Stimulated activated CD4-positive, alpha-beta T cell treated with anti-CD3 and anti-CD28 coated beads, TNF-alpha, amount 100 ng/mL, for 48 hours (primary cell): ENCODE results near the gene VWA5B2.
"Not testable (repeated sequence)": the region's sequence is repeated elsewhere in the genome, so short reads cannot be mapped to it uniquely, and the experiment has no call there.

Experiments used
- DNase-seq, 3 donors: peaks; one replicate each; pipeline ENCODE4 v3.0.0-alpha.2; 2020; ENCODE audit warnings: low read depth in 3 of 3

The VWA5B2 gene

DNA sequence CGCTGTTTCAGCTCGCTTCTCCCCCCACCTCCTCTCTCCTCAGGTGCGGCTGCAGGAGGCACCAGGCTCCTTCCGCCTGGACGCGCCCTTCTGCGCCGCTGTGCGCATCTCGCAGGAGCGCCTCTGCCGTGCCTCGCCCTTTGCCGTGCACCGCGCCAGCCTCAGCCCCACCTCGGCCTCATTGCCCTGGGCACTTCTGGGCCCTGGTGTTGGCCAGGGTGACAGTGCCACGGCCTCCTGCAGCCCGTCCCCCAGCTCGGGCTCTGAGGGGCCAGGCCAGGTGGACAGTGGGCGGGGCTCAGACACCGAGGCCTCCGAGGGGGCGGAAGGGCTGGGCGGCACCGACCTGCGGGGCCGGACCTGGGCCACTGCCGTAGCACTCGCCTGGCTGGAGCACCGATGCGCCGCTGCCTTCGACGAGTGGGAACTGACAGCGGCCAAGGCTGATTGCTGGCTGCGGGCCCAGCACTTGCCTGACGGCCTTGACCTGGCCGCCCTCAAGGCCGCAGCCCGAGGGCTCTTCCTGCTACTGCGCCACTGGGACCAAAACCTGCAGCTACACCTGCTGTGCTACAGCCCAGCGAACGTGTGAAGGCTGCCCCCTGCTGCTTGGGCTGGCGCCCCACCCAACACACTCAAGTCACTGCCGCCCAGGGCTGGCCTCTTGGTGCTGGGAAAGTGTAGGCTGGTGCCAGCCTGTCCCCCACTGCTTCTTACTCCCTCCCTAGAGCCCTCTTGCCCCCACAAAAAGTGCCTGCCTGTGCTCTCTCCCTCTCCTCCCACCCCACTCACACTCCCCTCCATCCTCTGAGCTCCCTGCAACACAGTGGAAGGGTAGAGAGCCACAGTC lies 12.3 kb downstream of the VWA5B2 start:
- no peak for DNase-seq

DNA sequence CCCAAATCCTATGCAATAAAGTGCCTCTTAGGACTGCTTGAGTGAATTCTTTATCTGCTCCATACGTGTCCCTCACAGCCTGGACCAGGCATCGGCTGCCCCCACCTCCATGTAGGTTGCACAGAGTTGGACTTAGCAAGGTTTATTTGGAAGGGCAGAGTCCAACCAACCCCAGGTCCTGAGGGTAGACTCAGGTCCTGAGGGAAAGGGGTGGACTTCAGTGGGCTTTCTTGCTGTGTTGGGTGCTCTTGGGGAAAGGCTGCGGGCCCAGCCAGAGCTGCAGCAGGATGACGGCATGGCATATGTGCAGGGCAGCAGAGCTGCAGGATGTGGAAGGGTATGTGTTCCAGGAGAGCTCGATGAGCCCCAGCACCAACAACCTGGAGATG lies 12.9 kb downstream of the VWA5B2 start:
- no peak for DNase-seq

DNA sequence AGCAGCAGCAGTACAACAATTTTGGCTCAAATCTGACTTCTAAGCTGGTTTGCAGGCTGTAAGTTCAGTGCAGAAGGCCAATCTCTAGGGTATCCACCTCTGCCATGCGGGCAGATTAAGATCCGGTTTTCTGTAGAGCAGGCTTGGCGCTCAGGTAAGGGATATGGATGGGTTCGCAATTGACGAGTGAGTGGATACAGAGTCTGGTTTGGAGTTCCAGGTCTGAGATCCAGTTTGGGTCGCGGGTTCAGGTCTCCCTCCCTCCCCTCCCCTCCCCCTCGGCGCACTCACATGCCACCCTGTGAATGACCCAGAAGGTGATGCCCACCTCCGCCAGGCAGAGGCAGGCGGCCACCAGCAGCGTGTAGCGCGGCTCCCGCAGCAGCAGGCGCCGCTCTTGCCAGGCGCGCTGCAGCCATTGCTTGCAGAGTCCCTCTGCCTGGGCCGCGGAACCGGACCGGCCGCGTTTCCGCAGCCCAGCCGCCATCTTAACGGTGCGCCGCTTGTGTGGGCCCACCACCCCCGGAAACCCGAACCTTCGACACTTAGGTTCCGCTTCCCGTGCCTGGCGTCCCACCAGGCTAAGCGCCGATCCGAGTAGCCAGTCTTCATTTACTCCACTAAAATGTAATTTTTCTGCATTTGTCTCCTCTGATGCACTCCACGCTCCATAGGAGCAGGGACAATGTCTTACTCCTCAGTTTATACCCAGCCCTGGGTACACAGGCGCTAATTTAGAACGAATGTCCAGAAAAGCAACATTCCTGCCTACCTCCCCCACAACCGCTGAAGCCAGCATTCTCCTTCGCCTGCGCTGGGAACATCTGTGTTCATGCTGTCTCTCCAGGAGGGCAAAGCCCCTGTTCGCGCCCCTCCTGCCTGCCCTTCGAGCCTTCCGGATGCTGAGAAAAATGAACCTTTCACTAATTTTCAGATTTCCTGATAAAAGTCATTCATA lies 19.3 kb downstream of the VWA5B2 start, which contains the start of gene ALG3:
Gene ALG3 (minus strand): TSS at position 509 of the 958 bp plus-strand sequence. CDS start 22 bp downstream, at position 487.
- DNase-seq: peak; percentile 77 to 85 (median 79)

DNA sequence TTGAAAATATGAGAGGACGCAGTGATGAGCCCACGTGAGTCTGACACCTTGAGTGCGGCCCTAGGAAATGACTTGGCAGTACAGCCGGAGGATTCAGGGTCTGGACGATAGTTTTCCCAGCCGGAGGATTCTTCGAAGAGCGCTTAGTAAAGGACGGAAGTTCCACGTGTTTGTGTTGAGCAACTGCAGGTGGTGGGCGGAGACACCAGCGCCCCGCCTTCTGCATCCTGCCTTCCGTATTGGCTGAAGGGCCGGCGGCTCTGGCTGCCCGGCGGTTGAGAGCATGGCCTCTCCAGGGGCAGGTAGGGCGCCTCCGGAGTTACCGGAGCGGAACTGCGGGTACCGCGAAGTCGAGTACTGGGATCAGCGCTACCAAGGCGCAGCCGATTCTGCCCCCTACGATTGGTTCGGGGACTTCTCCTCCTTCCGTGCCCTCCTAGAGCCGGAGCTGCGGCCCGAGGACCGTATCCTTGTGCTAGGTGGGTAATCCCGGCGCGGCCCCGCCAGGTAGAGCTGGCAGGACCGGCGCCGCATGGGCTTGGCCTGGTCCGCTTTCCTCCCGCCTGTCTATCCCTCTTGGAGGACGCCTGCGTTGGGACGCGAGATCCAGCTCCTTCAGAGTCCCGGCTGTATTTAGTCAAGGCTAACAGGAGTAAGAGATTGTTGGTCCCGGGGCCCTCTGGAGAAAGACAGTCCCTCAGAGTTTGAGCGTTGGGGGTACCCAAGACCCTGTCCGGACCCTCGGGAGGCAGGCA lies 20.2 kb downstream of the VWA5B2 start, which contains the start of gene EEF1AKMT4:
Gene EEF1AKMT4 (plus strand): TSS at position 261 of the 755 bp plus-strand sequence. CDS start 23 bp downstream, at position 284.
- peak; percentile 94 to 97 (median 94) for DNase-seq

DNA sequence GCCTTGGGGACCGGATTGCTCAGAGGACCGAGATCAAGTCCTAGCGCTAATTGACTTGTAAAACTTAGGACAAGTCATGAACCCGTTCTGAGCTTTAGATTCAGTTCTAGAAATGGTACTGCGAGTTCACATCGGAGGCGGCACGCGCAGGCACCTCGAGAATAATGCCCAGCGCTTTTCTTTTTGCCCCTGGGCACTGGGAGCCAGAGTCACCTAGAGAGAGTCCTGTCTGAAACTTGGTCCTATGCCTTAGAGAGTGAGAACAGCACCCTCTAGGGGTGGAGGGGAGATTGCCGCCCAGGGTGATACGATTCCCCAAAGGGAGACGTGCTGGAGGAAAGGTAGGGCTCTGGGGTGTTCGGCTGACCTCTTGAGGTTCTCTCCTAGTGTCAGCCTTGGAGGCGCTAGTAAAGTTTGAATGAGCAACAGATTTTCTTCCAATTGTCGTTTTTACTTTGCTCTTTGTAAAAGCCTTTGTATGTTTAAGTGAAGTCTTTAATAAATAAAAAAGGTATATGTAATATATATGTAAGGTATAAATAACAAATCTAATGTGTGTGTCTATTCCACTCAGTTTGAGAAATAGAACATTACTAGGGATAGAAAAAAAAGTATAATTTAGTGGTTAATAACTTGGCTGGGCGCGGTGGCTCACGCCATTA lies 20.9 kb downstream of the VWA5B2 start:
- DNase-seq: peak; percentile 81 to 87 (median 87)

DNA sequence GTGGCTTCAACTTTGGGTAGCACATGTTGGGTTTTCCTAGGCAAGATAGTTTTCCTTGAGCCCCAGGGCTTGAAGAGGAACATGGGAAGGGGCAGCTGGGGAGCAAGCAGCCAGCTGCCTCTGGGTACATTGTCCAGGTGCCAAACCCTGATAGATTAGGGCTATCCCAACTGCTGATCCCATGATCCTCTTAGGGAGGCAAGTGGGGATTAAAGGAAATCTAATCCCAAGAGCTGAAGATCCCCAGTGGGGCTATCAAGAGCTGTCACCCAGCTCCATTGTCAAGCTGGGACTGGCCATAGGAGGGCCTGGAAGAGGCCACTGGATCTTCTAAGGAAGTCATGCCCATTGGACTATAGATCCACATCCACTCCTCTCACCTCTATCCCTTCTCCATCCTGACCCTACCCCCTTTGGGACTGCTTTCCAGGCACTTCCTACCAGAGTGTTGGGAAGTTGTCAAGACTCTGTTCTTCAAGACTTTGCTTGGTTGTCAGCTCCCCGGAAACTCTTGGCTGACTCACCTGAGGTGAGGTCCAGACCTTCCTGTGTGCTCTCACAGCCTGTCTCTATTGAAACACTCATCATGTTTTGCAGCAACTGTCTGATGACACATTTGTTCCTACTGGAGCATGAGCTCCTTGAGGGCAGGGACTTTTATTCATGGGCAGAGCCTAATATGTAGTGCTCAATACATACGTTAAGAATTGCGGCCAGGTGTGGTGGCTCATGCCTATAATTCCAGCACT lies 26.1 kb downstream of the VWA5B2 start:
- no peak for DNase-seq

DNA sequence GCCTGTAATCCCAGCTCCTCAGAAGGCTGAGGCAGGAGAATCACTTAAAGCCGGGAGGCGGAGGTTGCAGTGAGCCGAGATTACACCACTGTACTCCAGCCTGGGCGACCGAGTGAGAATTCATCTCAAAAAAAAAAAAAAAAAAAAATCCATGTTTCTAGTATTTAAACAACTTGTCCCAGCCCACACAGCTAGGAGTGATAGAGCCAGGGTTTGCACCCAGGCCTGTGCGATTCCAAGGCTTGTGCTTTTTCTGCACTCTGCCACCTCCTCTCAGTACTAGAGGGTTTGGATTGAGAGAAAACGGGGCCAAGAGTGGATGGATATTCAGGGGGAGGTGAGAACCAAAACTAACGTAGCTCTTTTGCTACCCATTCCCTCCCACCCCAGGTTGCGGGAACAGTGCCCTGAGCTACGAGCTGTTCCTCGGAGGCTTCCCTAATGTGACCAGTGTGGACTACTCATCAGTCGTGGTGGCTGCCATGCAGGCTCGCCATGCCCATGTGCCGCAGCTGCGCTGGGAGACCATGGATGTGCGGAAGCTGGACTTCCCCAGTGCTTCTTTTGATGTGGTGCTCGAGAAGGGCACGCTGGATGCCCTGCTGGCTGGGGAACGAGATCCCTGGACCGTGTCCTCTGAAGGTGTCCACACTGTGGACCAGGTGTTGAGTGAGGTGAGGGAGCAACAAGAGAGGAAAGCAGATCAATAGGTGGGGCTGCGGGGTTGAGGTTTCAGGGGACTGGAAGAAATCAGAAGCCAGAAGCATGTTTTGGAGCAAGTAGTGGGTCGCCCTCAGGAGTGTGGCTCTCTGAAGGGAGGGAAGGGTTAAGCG lies 27.9 kb downstream of the VWA5B2 start:
- no peak for DNase-seq

DNA sequence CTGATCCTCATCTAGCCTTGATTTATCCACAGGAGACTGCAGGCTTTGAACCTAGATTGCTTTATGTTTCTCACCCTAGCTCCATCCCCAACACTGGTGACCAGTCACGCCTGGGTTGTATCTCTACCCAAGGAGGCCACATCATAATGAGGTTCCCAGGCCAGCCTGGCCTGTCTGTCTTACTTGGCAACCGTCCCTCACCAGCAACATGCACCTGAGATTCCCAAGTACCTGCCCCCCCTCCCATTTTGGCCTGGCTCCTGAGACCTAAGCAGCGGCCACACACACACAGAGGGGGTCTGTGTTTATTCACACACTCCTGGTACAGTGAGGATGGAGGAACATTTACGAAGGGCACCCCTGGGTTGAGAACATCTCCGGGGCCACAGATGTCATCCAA lies 29.5 kb downstream of the VWA5B2 start:
- DNase-seq: no peak

DNA sequence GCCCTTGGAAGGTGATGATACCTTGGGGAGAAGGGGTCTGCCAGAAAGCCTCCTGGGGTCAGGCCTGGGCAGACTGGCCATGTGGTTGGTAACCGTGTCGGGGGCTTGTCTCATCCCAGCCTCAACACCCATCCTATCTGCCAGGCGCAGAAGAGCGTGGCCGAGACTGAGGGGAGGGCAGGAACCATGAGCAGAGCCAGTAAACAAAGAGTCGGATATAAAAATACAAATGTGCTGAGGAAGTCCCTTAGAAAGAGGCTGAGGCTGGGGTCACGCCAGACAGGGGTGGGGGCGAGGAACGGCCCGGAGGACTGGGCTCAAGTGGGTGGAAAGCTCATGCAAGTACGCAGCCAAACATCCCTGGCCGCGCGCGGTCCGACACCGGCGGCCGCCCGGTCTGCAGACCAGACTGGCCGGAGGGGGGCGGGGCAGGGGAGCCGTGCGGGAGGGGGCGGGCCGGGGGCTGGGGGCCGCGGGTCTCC lies 30.1 kb downstream of the VWA5B2 start:
- DNase-seq: no peak

DNA sequence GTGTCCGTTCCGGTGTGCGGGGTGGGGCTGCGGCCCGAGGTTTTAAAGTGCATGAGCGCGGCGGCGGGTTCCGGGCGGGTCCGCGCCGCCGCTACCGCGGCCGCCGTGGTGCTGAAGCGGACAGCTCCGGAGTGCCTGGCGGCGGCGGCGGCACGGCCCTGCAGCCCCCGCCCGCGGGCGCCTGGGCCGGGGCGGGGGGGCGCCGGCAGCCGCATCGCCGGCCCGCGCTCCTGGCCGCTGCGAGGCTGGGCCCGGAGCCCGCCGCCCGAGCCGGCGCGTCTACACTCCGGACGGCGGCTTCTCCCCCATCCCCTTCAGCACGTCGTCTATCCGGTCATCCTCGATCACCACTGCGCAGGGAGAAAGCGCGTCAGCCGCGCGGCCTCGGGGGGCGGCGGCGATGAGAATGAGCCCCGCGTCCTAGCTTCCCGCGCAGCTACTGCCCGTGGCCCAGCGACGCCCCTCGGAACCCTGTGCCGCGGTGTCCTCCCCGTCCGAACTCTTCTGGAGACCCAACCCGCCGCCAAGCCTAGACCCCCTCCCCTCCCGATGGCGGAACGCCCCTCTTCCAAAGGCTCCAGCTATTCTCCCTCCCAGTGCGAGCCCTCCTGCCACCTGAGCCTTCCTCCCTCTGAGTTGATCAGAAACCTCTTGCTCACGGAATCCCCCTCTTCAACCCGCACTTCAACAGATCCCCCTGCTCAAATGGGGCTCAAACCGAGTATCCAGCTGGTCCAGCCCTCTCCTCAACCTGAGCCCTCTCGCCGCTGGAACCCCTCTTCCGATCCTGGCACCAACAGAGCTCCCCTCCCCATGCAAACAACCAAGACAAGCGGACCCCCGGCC lies 30.7 kb downstream of the VWA5B2 start:
- peak in 1 of 3 donors; percentile 45 for DNase-seq

DNA sequence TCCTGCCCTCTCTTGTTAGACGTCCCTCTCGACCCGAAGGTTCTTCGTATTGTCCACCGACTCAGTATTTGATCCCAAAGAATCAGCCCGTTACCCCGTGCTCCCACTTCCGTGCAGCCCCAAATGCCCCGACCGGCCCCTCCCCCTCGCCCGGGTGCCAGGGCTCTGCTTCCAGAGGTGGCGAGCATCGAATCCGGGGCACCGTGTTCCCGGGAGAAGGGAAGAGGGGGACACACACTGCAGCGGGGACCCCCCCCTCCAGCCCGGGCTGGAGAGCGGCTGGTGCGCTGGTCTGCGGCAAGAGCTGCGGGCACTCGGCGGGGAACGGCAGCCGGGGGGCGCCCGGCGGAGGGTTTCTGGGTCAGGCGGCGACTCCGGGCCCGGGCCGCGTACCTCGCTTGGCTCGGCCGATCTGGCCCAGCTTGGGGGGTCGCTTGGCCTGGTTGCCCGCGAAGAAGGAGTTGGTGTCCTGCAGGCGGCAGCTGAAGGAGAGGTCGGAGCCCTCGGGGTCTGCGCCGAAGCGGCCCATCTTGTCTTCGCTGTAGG lies 31.4 kb downstream of the VWA5B2 start:
- peak in 1 of 3 donors; percentile 10 for DNase-seq

DNA sequence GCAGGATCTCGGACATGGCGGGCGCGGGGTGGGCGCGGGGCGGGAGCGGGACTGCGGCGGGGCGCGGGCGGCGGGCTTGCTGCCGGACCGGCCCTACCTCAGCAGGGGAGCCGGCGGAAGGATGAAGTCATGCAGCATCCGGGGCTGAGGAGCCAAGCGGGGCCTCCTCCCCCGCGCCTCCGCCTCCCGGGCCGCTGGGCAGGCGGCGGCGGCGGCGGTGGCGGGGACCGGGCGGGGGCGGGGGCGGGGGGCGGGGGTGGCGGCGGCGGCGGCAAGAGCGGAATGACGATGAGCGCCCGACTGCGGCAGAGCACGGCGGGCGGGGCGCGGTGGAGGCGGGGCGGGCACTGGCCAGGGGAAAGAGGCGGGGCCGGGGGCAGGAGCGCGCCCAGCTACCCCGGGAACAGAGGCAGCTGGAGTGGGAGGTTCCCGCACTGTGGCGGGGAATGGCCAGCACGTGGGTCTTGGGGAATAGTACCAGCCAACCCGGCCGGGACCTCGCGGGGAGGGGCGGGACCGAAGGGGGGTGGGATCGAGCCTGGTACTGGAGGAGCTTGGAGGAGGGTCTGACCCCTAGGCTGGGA lies 32.0 kb downstream of the VWA5B2 start, which contains the start of gene CAMK2N2:
Gene CAMK2N2 (minus strand): TSS at position 284 of the 584 bp plus-strand sequence. CDS start 268 bp downstream, at position 16.
- peak in 1 of 3 donors; percentile 50 for DNase-seq

DNA sequence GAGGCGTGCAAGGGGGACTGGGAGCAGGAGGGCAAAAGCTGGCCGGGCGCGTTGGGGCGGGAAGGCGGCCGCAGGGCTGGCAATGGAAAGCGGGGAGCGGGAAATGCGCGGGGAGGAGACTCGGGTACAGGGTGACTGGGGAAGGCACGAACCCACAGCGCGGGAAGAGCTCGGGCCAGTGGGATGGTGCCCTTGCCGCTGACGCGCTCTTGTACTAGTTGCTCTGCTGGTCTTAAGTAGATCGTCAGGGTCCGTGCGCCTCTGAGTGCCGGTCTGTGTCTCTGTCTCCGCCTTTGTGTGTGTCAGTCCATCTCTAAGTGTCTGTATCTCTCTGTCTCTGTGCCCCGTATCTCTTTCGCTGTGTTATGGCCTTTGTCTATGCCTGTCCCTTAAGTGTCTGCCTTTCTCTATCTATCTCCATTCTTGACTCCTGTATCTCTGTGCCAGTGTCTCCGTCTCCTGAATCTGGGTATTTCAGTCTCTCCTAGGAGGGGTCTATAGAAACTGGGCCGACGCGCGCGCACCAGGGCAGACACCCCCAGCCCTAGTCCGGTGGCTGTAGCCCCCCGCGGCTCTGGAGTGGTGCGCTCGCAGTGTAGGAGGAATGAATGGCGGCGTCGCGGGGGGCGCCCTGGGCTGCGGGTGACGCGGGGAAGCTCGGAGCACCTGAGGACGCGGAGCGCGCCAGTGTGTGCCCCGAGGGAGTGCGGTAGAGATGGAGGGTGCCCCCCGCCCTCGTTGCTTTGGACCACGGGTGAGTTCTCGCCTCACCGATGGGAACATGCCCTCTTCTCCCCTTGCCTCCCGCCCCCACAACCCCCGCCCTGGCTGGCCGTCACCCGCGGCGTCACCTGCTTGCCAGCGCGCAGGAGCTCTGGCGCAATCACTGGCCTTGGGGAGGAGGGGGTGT lies 32.7 kb downstream of the VWA5B2 start:
- peak in 1 of 3 donors; percentile 26 for DNase-seq

DNA sequence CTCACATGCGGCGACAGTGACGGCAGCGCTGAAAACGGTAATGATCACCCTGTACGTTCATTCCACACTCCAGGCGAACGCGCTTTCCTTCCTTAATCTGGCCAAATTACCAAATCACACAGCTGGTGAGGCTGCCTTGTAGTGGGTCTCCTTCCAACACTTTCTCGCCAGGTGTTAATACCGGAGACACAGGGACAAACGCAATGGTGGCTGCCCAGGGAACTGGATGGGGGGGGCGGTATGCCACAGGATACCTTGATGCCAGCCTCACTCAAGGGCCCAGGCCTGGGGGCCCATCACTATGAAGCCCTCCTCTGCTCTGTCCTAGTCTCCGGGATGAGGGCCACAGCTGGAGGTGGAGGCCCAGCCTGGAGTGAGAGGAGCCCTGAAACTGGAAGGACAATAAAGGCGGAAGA lies 33.4 kb downstream of the VWA5B2 start:
- DNase-seq: no peak

DNA sequence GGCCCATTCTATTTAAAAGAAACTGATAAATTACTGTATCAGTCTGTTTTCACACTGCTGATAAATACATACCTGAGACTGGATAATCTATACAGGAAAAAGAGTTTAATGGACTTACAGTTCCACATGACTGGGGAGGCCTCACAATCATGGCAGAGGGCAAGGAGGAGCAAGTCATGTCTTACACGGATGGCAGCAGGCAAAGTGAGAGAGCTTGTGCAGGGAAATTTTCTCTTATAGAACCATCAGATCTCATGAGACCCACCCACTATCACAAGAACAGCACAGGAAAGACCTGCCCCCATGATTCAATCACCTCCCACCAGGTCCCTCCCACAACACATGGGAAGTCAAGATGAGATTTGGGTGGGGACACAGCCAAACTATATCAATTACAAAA lies 37.9 kb downstream of the VWA5B2 start:
- DNase-seq: not testable (repeated sequence)

DNA sequence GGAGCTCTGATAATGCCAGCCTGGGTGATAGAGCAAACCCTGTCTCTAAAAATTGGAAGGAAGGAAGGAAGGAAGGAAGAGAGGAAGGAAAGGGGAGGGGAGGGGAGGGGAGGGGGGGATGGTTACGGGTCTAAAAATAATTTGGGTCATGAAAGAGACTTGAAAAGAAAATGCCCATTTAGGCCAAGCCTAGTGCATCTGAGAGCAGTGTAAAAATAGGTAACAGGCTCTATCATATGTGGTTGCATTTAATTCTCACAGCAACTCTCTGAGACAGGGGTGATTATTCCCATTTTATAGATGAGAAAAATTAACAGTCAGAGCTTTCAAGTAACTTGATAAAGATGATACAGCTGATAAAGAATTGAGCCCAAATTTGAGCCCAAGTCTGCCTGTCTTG lies 42.9 kb downstream of the VWA5B2 start:
- no peak for DNase-seq
